GM23338 (cell line): Measurements from ENCODE around the gene ACOX3. TPM values are rescaled to one million over a fixed set of nuclear protein-coding genes. Genes with fewer than 3 reads are reported as not detected.

Source experiments
- ATAC-seq: fragments of 200-7000 bp; cut with Tn5 transposase; 3 replicates; pipeline ENCODE4 v1.9.1; 2020
- DNase-seq: peaks from one replicate; pipeline ENCODE4 v3.0.0-alpha.2; 2015; ENCODE audit warnings: low spot score
- H2AFZ ChIP-seq: fragments of 200-600 bp; sonication (generic); 2 replicates; pipeline ENCODE4 v1.8.0; 2016; ENCODE audit warnings: antibody characterized with exemption, mild to moderate bottlenecking, moderate library complexity
- H3F3A ChIP-seq: fragments of 200-600 bp; sonication (generic); replicated peaks from 2 replicates; pipeline ENCODE4 v1.8.0; 2017; ENCODE audit warnings: antibody characterized with exemption, mixed run types, low read depth
- H3K27ac ChIP-seq: fragments of 200-600 bp; sonication (generic); 2 replicates; pipeline ENCODE4 v1.6.1; 2016; ENCODE audit warnings: low read depth
- H3K27me3 ChIP-seq: fragments of 200-600 bp; sonication (generic); 2 replicates; pipeline ENCODE4 v1.8.0; 2016; ENCODE audit warnings: mild to moderate bottlenecking, mixed run types, moderate library complexity; ENCODE audit not compliant: insufficient read depth
- H3K36me3 ChIP-seq: fragments of 200-600 bp; sonication (generic); 2 replicates; pipeline ENCODE4 v1.8.0; 2016; ENCODE audit warnings: mild to moderate bottlenecking; ENCODE audit not compliant: insufficient read depth
- H3K4me1 ChIP-seq: fragments of 200-600 bp; sonication (generic); 2 replicates; pipeline ENCODE4 v1.8.0; 2016; ENCODE audit warnings: mild to moderate bottlenecking, moderate library complexity; ENCODE audit not compliant: insufficient read depth
- H3K4me2 ChIP-seq: fragments of 200-600 bp; sonication (generic); 2 replicates; pipeline ENCODE4 v1.7.1; 2017; ENCODE audit warnings: mixed run types
- H3K4me3 ChIP-seq: fragments of 200-600 bp; sonication (generic); 2 replicates; pipeline ENCODE4 v1.6.1; 2016; ENCODE audit warnings: mixed run types
- H3K79me2 ChIP-seq: fragments of 200-600 bp; sonication (generic); replicated peaks from 2 replicates; pipeline ENCODE4 v1.8.0; 2017; ENCODE audit warnings: mild to moderate bottlenecking; ENCODE audit not compliant: insufficient read depth
- H3K9me2 ChIP-seq: fragments of 200-600 bp; sonication (generic); 2 replicates; pipeline ENCODE4 v1.8.0; 2017; ENCODE audit not compliant: insufficient read depth
- H4K20me1 ChIP-seq: fragments of 200-600 bp; sonication (generic); replicated peaks from 2 replicates; pipeline ENCODE4 v1.8.0; 2017; ENCODE audit warnings: mild to moderate bottlenecking; ENCODE audit not compliant: insufficient read depth
- H3K27ac Mint-ChIP-seq: 2 replicates; pipeline ENCODE4 v1.8.0; 2020; ENCODE audit warnings: inconsistent platforms, mild to moderate bottlenecking, moderate library complexity, mixed read lengths
- H3K27me3 Mint-ChIP-seq: 3 replicates; pipeline ENCODE4 v1.8.0; 2022; ENCODE audit warnings: low read depth, mild to moderate bottlenecking, moderate library complexity, mixed read lengths, inconsistent platforms; ENCODE audit not compliant: insufficient read depth, poor library complexity
- H3K36me3 Mint-ChIP-seq: 3 replicates; pipeline ENCODE4 v1.8.0; 2021; ENCODE audit warnings: low read depth, mild to moderate bottlenecking, inconsistent platforms, moderate library complexity, mixed read lengths
- H3K4me1 Mint-ChIP-seq: 3 replicates; pipeline ENCODE4 v1.8.0; 2020; ENCODE audit warnings: mild to moderate bottlenecking, inconsistent platforms, mixed read lengths
- H3K4me3 Mint-ChIP-seq: 3 replicates; pipeline ENCODE4 v1.8.0; 2021; ENCODE audit warnings: moderate library complexity, mild to moderate bottlenecking, inconsistent platforms, mixed read lengths
- H3K9me3 Mint-ChIP-seq: 3 replicates; pipeline ENCODE4 v1.8.0; 2020; ENCODE audit warnings: moderate library complexity, mild to moderate bottlenecking, inconsistent platforms, mixed read lengths
- CREB1 ChIP-seq: fragments of 250-450 bp; sonication (Bioruptor Pico); IDR thresholded peaks from 2 replicates; pipeline ENCODE4 v1.5.0; 2020; ENCODE audit warnings: low read depth, mild to moderate bottlenecking, moderate library complexity
- CTCF ChIP-seq, 2 experiments: fragments of 200-600 bp in 1 of 2; sonication (generic) in 1 of 2; conservative IDR thresholded peaks; 2 replicates each; pipeline versions ENCODE4 v1.5.1 to v1.6.1; 2016 to 2017; ENCODE audit warnings: antibody characterized with exemption in 2 of 2, low read depth in 2 of 2, mild to moderate bottlenecking in 2 of 2, moderate library complexity in 1 of 2
- ETS1 ChIP-seq: IDR thresholded peaks from 2 replicates; pipeline ENCODE4 v1.6.1; 2016; ENCODE audit warnings: antibody characterized with exemption
- EZH2 ChIP-seq: fragments of 200-600 bp; sonication (generic); IDR thresholded peaks from one replicate; pipeline ENCODE4 v1.8.0; 2017; ENCODE audit warnings: antibody characterized with exemption, mild to moderate bottlenecking, low read depth; ENCODE audit not compliant: unreplicated experiment
- EZH2phosphoT487 ChIP-seq: fragments of 200-600 bp; sonication (generic); IDR thresholded peaks from one replicate; pipeline ENCODE4 v1.8.1; 2018; ENCODE audit warnings: antibody characterized with exemption; ENCODE audit not compliant: unreplicated experiment
- JUNB ChIP-seq: IDR thresholded peaks from one replicate; pipeline ENCODE4 v1.6.1; 2016; ENCODE audit warnings: antibody characterized with exemption; ENCODE audit not compliant: unreplicated experiment
- NANOG ChIP-seq: IDR thresholded peaks from 2 replicates; pipeline ENCODE4 v1.6.1; 2016; ENCODE audit warnings: antibody characterized with exemption, borderline replicate concordance
- POLR2AphosphoS5 ChIP-seq: IDR thresholded peaks from 2 replicates; pipeline ENCODE4 v1.6.1; 2016; ENCODE audit warnings: antibody characterized with exemption, low read depth
- REST ChIP-seq: IDR thresholded peaks from one replicate; pipeline ENCODE4 v1.6.1; 2018; ENCODE audit warnings: antibody characterized with exemption; ENCODE audit not compliant: unreplicated experiment
- STAT1 ChIP-seq: IDR thresholded peaks from one replicate; pipeline ENCODE4 v1.6.1; 2016; ENCODE audit warnings: antibody characterized with exemption; ENCODE audit not compliant: unreplicated experiment
- ZNF114 ChIP-seq: fragments of 250-450 bp; sonication (Bioruptor Pico); IDR thresholded peaks from 2 replicates; pipeline ENCODE4 v1.5.0; 2020; ENCODE audit warnings: mild to moderate bottlenecking, moderate library complexity
- ZNF331 ChIP-seq: fragments of 250-450 bp; sonication (Bioruptor Pico); IDR thresholded peaks from 2 replicates; pipeline ENCODE4 v1.5.0; 2020; ENCODE audit warnings: low read depth, mild to moderate bottlenecking, moderate library complexity
- ZNF462 ChIP-seq: fragments of 250-450 bp; sonication (Bioruptor Pico); IDR thresholded peaks from 2 replicates; pipeline ENCODE4 v1.5.0; 2020; ENCODE audit warnings: mild to moderate bottlenecking, moderate library complexity
- polyA plus RNA-seq: library from polyadenylated mRNA; unstranded; fragments of >200 nt; fragmentation: Nextera tagmentation; extraction: Ambion mirVana; gene quantifications from 2 replicates; pipeline ENCODE4 v1.2.1, GENCODE V29; 2016
- total RNA-seq: library from RNA; depleted of rRNA; stranded (reverse); fragments of >200 nt; shearing (Covaris generic); gene quantifications from 2 replicates; pipeline ENCODE4 v1.2.3, GENCODE V29; 2014

Gene ACOX3
- total and polyA plus RNA-seq, 2 experiments from 2014 or later, result 6.4 to 17.2 TPM

GRCh38 chr4:8377103-8378075 lies 63.1 kb downstream of the ACOX3 start:
- Mint-ChIP-seq H3K27me3 (peaks cover 18% of the 10 kb centered on the region), H3K4me3 (no peak overlapping the region), H3K27ac (peak overlapping the region; percentile 45), H3K4me1 (peaks cover 14% of the 10 kb centered on the region), H3K36me3 (no peaks in the 10 kb centered on the region), H3K9me3 (no peaks in the 10 kb centered on the region)
- no peak overlapping the region for H3K4me2 ChIP-seq
- H4K20me1 ChIP-seq, result no peaks in the 10 kb centered on the region
- no peak overlapping the region for H3K27ac ChIP-seq
- TF ChIP-seq JUNB, result no peak
- no peak for TF ChIP-seq ETS1
- TF ChIP-seq EZH2, result no peak
- TF ChIP-seq NANOG, result no peak
- TF ChIP-seq REST, result no peak
- no peak for TF ChIP-seq EZH2phosphoT487
- TF ChIP-seq POLR2AphosphoS5, result no peak
- no peak for TF ChIP-seq ZNF114
- TF ChIP-seq ZNF331 (CRISPR knock-in tag), result no peak
- no peak for TF ChIP-seq ZNF462 (CRISPR knock-in tag)
- TF ChIP-seq CTCF (conservative IDR thresholded peaks at IDR 0.05; ENCODE audit: low read depth in 2 of 2), result no peak
- TF ChIP-seq STAT1, result no peak
- no peak for TF ChIP-seq CREB1 (CRISPR knock-in tag)
- DNase-seq, result no peak
- no peaks in the 10 kb centered on the region for H3F3A ChIP-seq
- H3K27me3 ChIP-seq, result no peaks in the 10 kb centered on the region
- H2AFZ ChIP-seq, result no peak overlapping the region
- no peaks in the 10 kb centered on the region for H3K79me2 ChIP-seq
- no peaks in the 10 kb centered on the region for H3K36me3 ChIP-seq
- no peak overlapping the region for H3K4me3 ChIP-seq
- H3K9me2 ChIP-seq, result no peaks in the 10 kb centered on the region
- no peaks in the 10 kb centered on the region for H3K4me1 ChIP-seq
- no peak for ATAC-seq
